Measurements from ENCODE around the gene PPP4C.

- TF ChIP-seq ZNF274 (IDR thresholded peaks at IDR 0.05; ENCODE audit: low read depth, low read length), result no peak
- no peak for TF ChIP-seq YY1 (IDR thresholded peaks at IDR 0.05; ENCODE audit: insufficient read depth, insufficient read length)
Observed at GRCh38 chr16:30088237-30088831, 12.5 kb downstream of the PPP4C start.
